NCI-H1436 (cell line): ENCODE data around the gene TIGD4.

ENCODE experiments used
- DNase-seq: peaks from one replicate; lab custom pipeline; 2025; lab: John Stamatoyannopoulos, UW

TIGD4 gene

GRCh38 chr4:152719801-152720556, 59.6 kb downstream of the TIGD4 start:
- DNase-seq, result no peak
